Tibial artery (tissue), 4 donors: ENCODE data around the gene UBE3B.

Experiments
- DNase-seq, 2 donors: peaks; one replicate each; pipeline ENCODE4 v3.0.0-alpha.2; 2019
- H3K27ac ChIP-seq, 2 donors: fragments of 200-600 bp; sonication (generic) in 1 of 2; 1 replicate in 1 of 2; 2 replicates in 1 of 2; pipeline ENCODE4 v1.5.1; 2018 to 2019; ENCODE audit warnings: mild to moderate bottlenecking in 1 of 2
- H3K27me3 ChIP-seq, 2 donors: fragments of 200-600 bp; sonication (generic) in 1 of 2; one replicate each; pipeline versions ENCODE4 v1.5.1 to v1.6.0; 2016 to 2019
- H3K36me3 ChIP-seq, 3 donors: fragments of 200-600 bp; sonication (generic) in 2 of 3; one replicate each; pipeline ENCODE4 v1.5.1; 2016 to 2019; ENCODE audit warnings: mild to moderate bottlenecking in 2 of 3
- H3K4me1 ChIP-seq, 4 donors: fragments of 200-600 bp; sonication (generic) in 2 of 4; 1 replicate in 3 of 4; 2 replicates in 1 of 4; pipeline ENCODE4 v1.5.1; 2016 to 2019
- H3K4me3 ChIP-seq, 2 donors: fragments of 200-600 bp; sonication (generic) in 1 of 2; 1 replicate in 1 of 2; 2 replicates in 1 of 2; pipeline ENCODE4 v1.5.1; 2018 to 2019; ENCODE audit warnings: mild to moderate bottlenecking in 2 of 2
- H3K9me3 ChIP-seq, 3 donors: fragments of 200-600 bp; sonication (generic) in 1 of 3; one replicate each; pipeline ENCODE4 v1.5.1; 2016 to 2019
- intact Hi-C: fragments of 100-400 bp; cut with DNase I; formaldehyde crosslinking; loops from one replicate; pipeline ENCODE4 v1.15.0; 2023; ENCODE audit warnings: low total_unique reads
- TF ChIP-seq, protein P1 (sequence below), 2 experiments: fragments of 200-600 bp in 1 of 2; fragments of 450-650 bp in 1 of 2; IDR thresholded peaks; one replicate each; pipeline ENCODE4 v1.5.1; 2017 to 2019; ENCODE audit warnings: antibody characterized with exemption in 2 of 2, mild to moderate bottlenecking in 1 of 2, moderate library complexity in 1 of 2

Gene UBE3B

GRCh38 chr12:109504068-109504467, 26.6 kb downstream of the UBE3B start:
- no peaks in the 10 kb centered on the region for H3K9me3 ChIP-seq
- no peaks in the 10 kb centered on the region for H3K27me3 ChIP-seq
- H3K27ac ChIP-seq: no peak overlapping the region
- TF ChIP-seq, protein P1, sequence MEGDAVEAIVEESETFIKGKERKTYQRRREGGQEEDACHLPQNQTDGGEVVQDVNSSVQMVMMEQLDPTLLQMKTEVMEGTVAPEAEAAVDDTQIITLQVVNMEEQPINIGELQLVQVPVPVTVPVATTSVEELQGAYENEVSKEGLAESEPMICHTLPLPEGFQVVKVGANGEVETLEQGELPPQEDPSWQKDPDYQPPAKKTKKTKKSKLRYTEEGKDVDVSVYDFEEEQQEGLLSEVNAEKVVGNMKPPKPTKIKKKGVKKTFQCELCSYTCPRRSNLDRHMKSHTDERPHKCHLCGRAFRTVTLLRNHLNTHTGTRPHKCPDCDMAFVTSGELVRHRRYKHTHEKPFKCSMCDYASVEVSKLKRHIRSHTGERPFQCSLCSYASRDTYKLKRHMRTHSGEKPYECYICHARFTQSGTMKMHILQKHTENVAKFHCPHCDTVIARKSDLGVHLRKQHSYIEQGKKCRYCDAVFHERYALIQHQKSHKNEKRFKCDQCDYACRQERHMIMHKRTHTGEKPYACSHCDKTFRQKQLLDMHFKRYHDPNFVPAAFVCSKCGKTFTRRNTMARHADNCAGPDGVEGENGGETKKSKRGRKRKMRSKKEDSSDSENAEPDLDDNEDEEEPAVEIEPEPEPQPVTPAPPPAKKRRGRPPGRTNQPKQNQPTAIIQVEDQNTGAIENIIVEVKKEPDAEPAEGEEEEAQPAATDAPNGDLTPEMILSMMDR (IDR thresholded peaks at IDR 0.05): no peak
- intact Hi-C loops: no loop called here
- no peak for DNase-seq
- no peak overlapping the region for H3K4me3 ChIP-seq
- H3K4me1 ChIP-seq: no peaks in the 10 kb centered on the region
- peaks cover 99 to 100% (median 100%) of the 10 kb centered on the region in 3 donors for H3K36me3 ChIP-seq

GRCh38 chr12:109510196-109510595, 32.8 kb downstream of the UBE3B start:
- Histone ChIP-seq H3K4me1 (no peaks in the 10 kb centered on the region), H3K27me3 (no peaks in the 10 kb centered on the region), H3K9me3 (no peaks in the 10 kb centered on the region), H3K27ac (no peak overlapping the region), H3K4me3 (no peak overlapping the region), H3K36me3 (peaks cover 85 to 100% (median 95%) of the 10 kb centered on the region in 3 donors)
- TF ChIP-seq, protein P1 (IDR thresholded peaks at IDR 0.05): no peak
- no peak for DNase-seq
- intact Hi-C loops: no loop called here

GRCh38 chr12:109512608-109513007, 35.2 kb downstream of the UBE3B start:
- no peaks in the 10 kb centered on the region for H3K27me3 ChIP-seq
- peaks cover 76 to 100% (median 92%) of the 10 kb centered on the region in 3 donors for H3K36me3 ChIP-seq
- no peaks in the 10 kb centered on the region for H3K4me1 ChIP-seq
- H3K4me3 ChIP-seq: no peak overlapping the region
- no peaks in the 10 kb centered on the region for H3K9me3 ChIP-seq
- DNase-seq: no peak
- H3K27ac ChIP-seq: no peak overlapping the region
- intact Hi-C loops: no loop called here
- TF ChIP-seq, protein P1 (IDR thresholded peaks at IDR 0.05): no peak

DNA sequence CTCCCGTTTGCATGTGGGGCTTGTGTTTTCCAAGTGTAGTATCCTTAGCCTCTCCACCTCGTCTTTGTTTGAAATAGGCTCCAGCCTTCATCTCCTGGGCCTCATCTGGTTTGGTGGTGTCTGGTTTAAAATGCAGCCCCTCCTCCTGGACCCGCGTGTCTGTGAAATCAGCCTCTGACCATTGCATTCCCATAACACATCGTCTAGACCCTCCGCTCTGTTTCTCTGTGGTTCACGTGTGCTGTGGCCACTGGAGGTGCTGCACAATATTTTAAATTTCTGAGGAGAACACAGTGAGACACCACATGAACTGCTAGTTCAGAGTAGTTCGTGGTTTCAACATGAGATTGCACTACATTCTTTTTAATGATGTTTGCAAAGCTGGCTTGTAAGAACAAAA, 35.6 kb downstream of the UBE3B start:
- H3K27me3 ChIP-seq: no peaks in the 10 kb centered on the region
- no peak overlapping the region for H3K4me3 ChIP-seq
- peaks cover 76 to 100% (median 92%) of the 10 kb centered on the region in 3 donors for H3K36me3 ChIP-seq
- intact Hi-C loops: no loop called here
- no peaks in the 10 kb centered on the region for H3K9me3 ChIP-seq
- no peak for DNase-seq
- TF ChIP-seq, protein P1 (IDR thresholded peaks at IDR 0.05): no peak
- no peaks in the 10 kb centered on the region for H3K4me1 ChIP-seq
- H3K27ac ChIP-seq: no peak overlapping the region

DNA sequence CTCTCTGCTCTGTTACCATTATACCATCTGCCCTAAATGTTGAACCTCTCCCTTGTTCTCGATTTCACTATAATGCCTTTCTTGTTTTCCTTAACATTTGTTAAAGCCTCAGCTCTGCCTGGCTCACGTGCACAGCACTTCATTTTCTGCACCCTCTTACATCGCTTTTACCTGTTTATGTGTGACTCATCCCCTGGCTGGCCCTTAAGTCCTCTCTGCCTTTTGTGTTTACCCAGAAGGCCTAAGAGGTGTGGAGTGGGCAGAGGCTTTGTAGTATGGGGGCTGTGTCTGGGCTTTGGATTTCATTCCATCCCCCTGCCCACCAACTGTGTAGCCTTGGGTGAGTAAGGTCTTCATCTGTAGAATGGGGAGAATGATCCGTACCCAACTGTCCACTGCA, 36.5 kb downstream of the UBE3B start:
- TF ChIP-seq, protein P1 (IDR thresholded peaks at IDR 0.05): no peak
- H3K9me3 ChIP-seq: no peaks in the 10 kb centered on the region
- no peak for DNase-seq
- no peaks in the 10 kb centered on the region for H3K27me3 ChIP-seq
- intact Hi-C loops: no loop called here
- H3K4me1 ChIP-seq: no peaks in the 10 kb centered on the region
- H3K27ac ChIP-seq: no peak overlapping the region
- peaks cover 74 to 100% (median 90%) of the 10 kb centered on the region in 3 donors for H3K36me3 ChIP-seq
- no peak overlapping the region for H3K4me3 ChIP-seq

GRCh38 chr12:109517619-109518018, 40.2 kb downstream of the UBE3B start:
- Histone ChIP-seq H3K4me1 (no peaks in the 10 kb centered on the region), H3K27me3 (no peaks in the 10 kb centered on the region), H3K36me3 (peaks cover 71 to 100% (median 86%) of the 10 kb centered on the region in 3 donors), H3K9me3 (no peaks in the 10 kb centered on the region), H3K27ac (no peak overlapping the region), H3K4me3 (no peak overlapping the region)
- TF ChIP-seq, protein P1 (IDR thresholded peaks at IDR 0.05): no peak
- DNase-seq: no peak
- intact Hi-C loops: no loop called here
